Choroid plexus epithelial cell (primary cell): Measurements from ENCODE around the gene ALKBH5.

Experiments
- DNase-seq: peaks from one replicate; pipeline ENCODE4 v3.0.0-alpha.2; 2010; ENCODE audit warnings: low read depth
- H3K4me3 ChIP-seq: 2 replicates; pipeline ENCODE4 v1.5.1; 2011; ENCODE audit warnings: low read depth, mild to moderate bottlenecking, control low read depth, low read length, moderate library complexity
- TF ChIP-seq, protein P1 (sequence below): conservative IDR thresholded peaks from 2 replicates; pipeline ENCODE4 v1.5.1; 2011; ENCODE audit warnings: low read depth, mild to moderate bottlenecking, control low read depth, inconsistent platforms, low read length, moderate library complexity

ALKBH5 gene

DNA sequence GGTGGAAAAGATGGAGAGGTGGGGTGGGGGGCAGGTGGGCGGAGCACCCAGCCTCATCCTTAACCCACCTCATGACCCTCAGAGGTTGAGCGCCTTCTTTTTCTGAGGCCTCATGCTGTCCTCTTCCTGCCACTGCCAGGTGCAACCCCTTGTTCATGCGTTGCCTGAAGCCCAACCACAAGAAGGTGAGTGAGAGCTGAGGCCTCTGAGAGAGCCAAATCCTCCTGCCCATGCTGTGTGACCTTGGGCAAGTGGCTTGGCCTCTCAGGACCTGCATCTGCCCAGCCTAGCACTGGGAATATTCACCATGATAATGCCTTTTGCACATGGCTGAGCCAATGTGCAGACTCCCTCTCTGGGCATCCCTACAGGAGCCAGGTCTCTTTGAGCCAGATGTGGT is 43.0 kb upstream of the ALKBH5 start:
- TF ChIP-seq, protein P1, sequence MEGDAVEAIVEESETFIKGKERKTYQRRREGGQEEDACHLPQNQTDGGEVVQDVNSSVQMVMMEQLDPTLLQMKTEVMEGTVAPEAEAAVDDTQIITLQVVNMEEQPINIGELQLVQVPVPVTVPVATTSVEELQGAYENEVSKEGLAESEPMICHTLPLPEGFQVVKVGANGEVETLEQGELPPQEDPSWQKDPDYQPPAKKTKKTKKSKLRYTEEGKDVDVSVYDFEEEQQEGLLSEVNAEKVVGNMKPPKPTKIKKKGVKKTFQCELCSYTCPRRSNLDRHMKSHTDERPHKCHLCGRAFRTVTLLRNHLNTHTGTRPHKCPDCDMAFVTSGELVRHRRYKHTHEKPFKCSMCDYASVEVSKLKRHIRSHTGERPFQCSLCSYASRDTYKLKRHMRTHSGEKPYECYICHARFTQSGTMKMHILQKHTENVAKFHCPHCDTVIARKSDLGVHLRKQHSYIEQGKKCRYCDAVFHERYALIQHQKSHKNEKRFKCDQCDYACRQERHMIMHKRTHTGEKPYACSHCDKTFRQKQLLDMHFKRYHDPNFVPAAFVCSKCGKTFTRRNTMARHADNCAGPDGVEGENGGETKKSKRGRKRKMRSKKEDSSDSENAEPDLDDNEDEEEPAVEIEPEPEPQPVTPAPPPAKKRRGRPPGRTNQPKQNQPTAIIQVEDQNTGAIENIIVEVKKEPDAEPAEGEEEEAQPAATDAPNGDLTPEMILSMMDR = no peak
- DNase-seq = no peak
- no peak overlapping the region for H3K4me3 ChIP-seq

DNA sequence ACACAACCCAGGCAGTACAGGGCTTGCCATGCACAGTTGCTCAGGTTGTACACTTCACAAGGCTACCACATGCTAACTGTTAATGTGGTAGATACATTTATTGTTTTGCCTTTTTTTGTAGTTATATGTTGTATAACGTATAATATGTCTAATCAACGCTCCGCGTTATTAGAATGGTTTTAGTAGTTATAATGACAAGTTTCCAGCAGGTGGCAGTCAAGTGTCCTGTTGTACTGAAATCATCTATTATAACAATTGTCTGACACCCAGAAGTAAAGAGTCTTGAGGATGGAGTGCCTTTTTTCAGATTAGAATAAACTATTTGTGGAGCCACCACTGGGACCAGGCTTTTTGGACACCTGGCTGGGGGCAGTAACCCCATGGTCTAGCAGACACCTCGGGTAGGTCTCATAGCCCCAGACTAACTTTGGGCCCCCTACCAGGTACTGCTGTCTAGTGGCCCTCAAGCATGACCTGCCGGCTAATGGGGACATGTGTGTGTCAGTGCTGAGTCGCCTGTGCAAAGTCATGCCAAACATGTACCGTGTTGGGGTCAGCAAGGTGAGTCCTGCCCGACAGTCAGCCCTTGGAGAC is 42.3 kb upstream of the ALKBH5 start:
- TF ChIP-seq, protein P1 = peak; percentile 52
- no peak overlapping the region for H3K4me3 ChIP-seq
- peak; percentile 72 for DNase-seq

DNA sequence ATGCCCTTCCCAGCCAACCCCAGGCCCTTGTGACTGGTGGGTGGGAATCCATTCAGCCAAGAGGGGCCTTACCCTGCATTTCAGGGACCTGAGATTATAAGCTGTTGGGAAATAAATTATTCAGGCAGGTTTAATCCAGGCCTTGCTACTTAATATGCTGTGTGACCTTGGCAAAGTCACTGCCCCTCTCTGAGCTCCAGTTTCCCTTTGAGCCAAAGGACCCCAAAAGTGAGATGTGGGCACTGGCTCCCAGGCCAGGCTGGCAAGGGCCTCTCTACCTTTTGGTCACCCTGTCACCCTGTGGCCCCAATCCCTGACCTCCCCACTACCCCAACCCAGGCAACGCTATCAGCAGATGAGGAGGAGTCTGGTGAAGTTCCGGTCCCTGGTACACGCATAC is 41.2 kb upstream of the ALKBH5 start:
- H3K4me3 ChIP-seq = no peak overlapping the region
- no peak for DNase-seq
- TF ChIP-seq, protein P1 = no peak

DNA sequence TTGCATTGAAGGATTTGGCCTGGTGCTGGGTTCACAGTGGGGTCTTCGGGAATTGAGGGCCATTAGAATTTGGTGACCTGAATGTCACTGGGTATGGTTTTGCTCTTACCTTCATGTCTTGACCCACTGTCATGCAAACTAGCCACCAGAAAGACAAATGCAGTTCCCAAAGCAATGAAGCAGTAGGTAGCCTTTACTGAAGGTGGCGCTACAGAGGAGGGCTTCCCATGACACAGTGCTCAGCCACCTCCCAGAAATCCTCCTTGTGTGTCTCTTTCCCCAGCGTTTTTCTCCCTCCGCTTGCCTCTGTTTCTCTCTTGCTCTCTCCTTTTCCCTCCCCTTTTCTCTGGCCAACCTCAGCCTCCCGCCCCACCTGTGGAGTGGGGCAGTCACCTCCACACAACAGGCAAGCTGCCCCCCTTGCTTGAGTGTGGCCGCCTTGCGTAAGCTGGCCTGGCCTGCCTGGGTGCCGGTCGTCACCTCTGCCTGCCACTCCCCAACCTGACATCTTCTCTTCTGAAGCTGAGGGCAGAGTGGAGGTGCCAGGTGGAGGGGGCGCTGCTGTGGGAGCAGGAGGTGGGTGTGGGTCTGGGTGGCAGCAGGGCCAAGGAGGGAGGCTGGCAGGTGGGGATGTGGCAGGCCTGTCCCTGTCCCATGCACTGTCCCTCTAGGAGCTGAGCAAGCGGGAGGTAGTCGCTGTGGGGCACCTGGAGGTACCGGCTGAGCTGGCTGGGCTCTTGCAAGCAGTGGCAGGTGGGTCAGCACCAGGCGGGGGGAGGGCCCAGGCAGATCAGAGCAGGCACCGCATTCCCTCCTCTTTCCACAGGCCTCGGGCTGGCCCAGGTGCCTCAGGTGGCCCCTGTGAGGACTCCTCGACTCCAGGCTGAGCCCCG is 40.3 kb upstream of the ALKBH5 start:
- no peak overlapping the region for H3K4me3 ChIP-seq
- DNase-seq = peak; percentile 33
- TF ChIP-seq, protein P1 = peak; percentile 56

DNA sequence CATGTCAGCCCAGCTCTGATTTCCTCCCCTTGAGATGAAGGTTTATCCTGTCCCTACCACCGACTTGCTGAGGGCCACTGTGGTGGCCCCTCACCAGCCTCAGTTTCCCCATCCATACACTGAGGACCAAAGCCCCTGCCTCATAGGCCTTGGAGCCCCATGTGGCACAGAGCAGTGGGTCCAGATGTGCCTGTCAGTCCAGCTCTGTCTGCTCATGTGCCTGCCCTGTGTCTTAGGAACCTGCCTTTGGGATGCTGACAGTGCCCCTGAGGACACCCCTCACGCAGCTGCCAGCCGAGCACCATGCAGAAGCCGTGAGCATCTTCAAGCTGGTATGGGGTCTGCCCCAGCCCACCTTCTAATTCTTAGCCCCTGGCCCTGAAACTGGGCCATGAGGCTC is 39.4 kb upstream of the ALKBH5 start:
- TF ChIP-seq, protein P1 = no peak
- no peak overlapping the region for H3K4me3 ChIP-seq
- DNase-seq = no peak

DNA sequence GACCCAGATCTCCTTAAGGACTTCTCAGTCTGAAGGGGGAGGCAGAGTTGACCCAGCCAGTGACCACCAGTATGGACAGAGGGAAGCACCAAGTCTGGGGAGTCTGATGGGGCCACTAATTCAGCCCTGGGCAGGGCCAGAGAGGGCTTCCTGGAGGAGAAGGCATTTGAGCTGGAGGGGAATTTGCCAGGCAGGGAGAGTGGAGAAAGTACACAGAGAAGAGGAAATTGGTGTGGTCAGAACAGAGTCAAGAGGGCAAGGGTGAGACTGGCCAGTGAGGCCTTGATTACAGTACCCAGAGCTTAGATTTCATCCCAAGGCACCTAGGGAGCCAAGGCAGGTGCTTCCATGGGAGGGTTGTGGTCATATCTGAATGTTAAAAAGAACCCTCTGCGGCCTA is 38.8 kb upstream of the ALKBH5 start:
- TF ChIP-seq, protein P1 = no peak
- peak; percentile 8 for DNase-seq
- no peak overlapping the region for H3K4me3 ChIP-seq
